ENCODE data around the gene BRD9. TPM values are rescaled to one million over a fixed set of nuclear protein-coding genes. Genes with fewer than 3 reads are reported as not detected.

The BRD9 gene
- total and polyA plus RNA-seq, 2 of the 13 experiments (the other 11 are each of a cell fraction or from before 2014, with no cell fraction given) = 5.2 to 22.9 TPM

DNA sequence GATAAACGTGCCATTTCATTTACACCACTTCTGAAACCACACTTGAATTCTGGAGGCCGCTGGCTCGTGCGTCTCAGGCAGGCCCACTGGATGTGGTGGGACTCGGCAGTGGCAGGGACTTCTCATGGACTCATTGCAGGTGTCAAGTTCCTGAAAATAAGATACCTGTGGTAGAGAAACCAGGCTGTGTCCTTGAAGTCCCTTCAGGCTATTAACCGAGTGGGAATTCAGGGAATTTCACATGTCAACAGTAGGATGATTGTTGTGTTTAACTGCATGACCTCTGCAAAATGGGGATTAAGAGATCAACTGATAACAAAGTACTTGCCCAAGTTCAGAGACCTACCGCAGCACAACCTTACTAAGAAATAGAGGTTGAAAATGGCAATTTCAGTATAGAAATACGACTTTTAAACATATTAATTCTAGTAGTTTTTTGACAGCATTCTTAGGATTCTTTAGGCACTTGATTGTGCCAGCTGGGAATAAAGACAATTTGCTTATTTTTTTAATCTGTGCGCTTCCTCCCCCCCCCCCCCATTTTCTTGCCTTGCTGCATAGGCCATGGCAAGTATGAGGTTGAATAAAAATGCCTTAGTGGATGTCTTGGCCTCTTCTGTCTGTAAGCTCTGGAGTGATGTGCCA is 26.9 kb upstream of the BRD9 start (continued):
- TF ChIP-seq, protein P1, sequence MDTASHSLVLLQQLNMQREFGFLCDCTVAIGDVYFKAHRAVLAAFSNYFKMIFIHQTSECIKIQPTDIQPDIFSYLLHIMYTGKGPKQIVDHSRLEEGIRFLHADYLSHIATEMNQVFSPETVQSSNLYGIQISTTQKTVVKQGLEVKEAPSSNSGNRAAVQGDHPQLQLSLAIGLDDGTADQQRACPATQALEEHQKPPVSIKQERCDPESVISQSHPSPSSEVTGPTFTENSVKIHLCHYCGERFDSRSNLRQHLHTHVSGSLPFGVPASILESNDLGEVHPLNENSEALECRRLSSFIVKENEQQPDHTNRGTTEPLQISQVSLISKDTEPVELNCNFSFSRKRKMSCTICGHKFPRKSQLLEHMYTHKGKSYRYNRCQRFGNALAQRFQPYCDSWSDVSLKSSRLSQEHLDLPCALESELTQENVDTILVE (CRISPR knock-in tag; IDR thresholded peaks at IDR 0.05) = peak; percentile 67
- TF ChIP-seq FIP1L1 (IDR thresholded peaks at IDR 0.05; ENCODE audit: borderline replicate concordance, insufficient read depth, low read depth, low read length) (no peak), ETV5 (CRISPR knock-in tag; IDR thresholded peaks at IDR 0.05; ENCODE audit: borderline replicate concordance) (peak; percentile 46; the same call in 1 of the 2 replicates), PAWR (CRISPR knock-in tag; IDR thresholded peaks at IDR 0.05; ENCODE audit: borderline replicate concordance) (no peak), EHMT2 (IDR thresholded peaks at IDR 0.05; ENCODE audit: borderline replicate concordance, low read depth, low read length) (peak; percentile 76; the same call in 1 of the 2 replicates), MAFF (IDR thresholded peaks at IDR 0.05; ENCODE audit: low read depth, low read length) (peak; percentile 48), ZBTB34 (CRISPR knock-in tag; IDR thresholded peaks at IDR 0.05) (no peak), ZNF530 (CRISPR knock-in tag; IDR thresholded peaks at IDR 0.05; ENCODE audit: low read depth) (no peak), MTA1 (CRISPR knock-in tag; IDR thresholded peaks at IDR 0.05; ENCODE audit: borderline replicate concordance) (peak; percentile 36; the same call in 1 of the 2 replicates), FOSL2 (CRISPR knock-in tag; IDR thresholded peaks at IDR 0.05) (peak; percentile 85), BRF2 (CRISPR knock-in tag; IDR thresholded peaks at IDR 0.05) (peak; percentile 50; the same call in 1 of the 2 replicates), SAP130 (CRISPR knock-in tag; IDR thresholded peaks at IDR 0.05; ENCODE audit: low read depth) (peak; percentile 83), ZNF232 (CRISPR knock-in tag; IDR thresholded peaks at IDR 0.05; ENCODE audit: borderline replicate concordance) (peak; percentile 88), KDM4B (CRISPR knock-in tag; IDR thresholded peaks at IDR 0.05) (peak; percentile 33; the same call in 1 of the 2 replicates), HNRNPK (IDR thresholded peaks at IDR 0.05; ENCODE audit: low read depth, low read length, poor library complexity, severe bottlenecking) (no peak), HIC2 (CRISPR knock-in tag; IDR thresholded peaks at IDR 0.05; ENCODE audit: low read depth) (no peak), RNF2 (conservative IDR thresholded peaks at IDR 0.05; ENCODE audit: low read depth) (no peak), ZNF446 (CRISPR knock-in tag; IDR thresholded peaks at IDR 0.05) (no peak), HNF1A (IDR thresholded peaks at IDR 0.05; ENCODE audit: low read depth) (0 out of 2 replicates have a peak, but pooled peaks have one; percentile 51), HNF1A (CRISPR knock-in tag; IDR thresholded peaks at IDR 0.05; ENCODE audit: borderline replicate concordance) (peak; percentile 61; the same call in 1 of the 2 replicates)

Data from HepG2 (cell line).